Mucosa of gallbladder (tissue), 1 donor: ENCODE results near the gene AGR3. TPM values are rescaled to one million over a fixed set of nuclear protein-coding genes. Genes with fewer than 3 reads are reported as not detected.
"Not testable (repeated sequence)": the region's sequence is repeated elsewhere in the genome, so short reads cannot be mapped to it uniquely, and the experiment has no call there.

ENCODE experiments used
- DNase-seq: peaks from one replicate; pipeline ENCODE4 v3.0.0-alpha.2; 2020; ENCODE audit warnings: low spot score
- total RNA-seq: library from RNA; stranded (reverse); gene quantifications from one replicate; pipeline ENCODE4 v1.2.1, GENCODE V29; 2021
- donor health status: DM: no; HTN: no; CAD: no.

The AGR3 gene
- total RNA-seq, 1 donor from 2014 or later, result 50.9 TPM

DNA sequence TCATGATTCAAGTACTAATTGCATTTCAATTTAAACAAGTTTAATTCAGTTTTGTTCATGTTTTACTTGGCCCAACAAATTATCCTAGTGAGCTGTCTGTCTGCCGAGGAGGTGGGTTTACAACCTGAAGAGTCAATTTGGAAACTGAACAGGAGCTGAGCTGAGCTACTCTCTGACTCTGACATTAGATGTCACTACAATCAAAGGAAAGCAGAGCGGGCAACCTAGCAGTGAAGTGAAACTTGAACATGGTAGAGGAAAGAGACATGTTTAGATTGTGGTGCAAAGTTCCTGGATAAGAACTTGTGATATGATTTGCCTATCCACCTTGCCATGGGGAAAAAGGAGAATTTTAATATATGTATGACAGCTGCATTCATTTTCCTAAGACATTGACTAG lies 9.6 kb upstream of the AGR3 start:
- peak; percentile 25 for DNase-seq

DNA sequence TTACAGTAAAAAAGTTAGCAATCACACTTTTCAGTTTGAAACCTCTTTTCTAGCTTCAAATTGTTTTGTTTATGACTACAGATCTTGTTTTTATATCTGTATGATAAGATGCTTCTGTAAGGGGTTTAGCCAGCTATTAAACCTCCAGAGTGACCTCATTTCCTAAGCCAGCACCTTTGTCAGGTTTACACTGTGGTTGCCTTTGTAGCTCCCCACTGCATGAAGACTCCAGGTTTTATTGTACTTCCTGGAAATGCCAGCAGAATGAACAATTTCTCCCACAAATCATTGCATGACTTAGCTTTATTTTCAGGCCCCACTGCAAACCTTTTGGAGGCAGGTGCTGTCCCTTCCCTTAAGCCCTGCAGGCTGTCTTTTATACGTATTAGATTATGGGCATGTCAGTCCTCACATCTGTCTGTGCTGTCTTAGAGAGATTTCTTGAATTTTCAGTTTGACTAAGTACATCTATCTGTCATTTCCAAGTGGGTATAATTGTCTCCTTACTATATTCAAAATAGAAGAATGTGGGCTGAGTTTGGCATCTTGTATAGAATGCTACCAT lies 8.2 kb upstream of the AGR3 start:
- no peak for DNase-seq

DNA sequence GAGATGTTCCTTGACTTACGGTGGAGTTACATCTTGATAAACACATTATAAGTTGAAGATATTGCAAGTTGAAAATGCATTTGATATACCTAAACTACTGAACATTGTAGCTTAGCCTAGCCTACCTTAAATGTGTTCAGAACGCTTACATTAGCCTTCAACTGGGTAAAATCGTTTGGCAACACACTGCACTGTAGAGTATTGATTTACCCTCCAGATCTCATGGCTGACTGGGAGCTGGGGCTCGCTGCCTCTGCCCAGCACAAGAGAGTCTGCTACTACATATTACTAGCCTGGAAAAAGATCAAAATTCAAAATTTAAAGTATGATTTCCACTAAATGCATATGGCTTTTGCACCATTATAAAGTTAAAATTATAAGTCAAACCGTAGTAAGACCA lies 7.5 kb upstream of the AGR3 start:
- DNase-seq, result no peak

DNA sequence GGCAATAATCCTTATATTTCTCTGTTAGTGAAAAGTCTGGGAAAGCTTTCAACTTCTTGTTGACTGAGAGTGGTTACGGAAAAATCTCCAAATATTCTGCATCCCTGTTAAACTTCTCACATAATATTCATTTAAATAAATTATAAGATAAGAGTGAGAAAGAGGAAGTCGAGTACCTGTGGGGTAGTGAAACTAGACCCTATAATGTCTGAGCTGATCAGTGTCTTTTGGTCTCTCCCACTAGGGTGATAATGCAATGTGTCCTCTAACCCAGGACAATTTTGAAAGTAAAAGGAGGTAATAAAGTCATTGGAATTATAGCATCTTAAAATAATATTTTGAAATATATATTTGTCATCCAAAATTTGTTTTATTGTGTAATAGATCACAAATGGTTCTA lies 2.1 kb upstream of the AGR3 start:
- DNase-seq, result no peak

DNA sequence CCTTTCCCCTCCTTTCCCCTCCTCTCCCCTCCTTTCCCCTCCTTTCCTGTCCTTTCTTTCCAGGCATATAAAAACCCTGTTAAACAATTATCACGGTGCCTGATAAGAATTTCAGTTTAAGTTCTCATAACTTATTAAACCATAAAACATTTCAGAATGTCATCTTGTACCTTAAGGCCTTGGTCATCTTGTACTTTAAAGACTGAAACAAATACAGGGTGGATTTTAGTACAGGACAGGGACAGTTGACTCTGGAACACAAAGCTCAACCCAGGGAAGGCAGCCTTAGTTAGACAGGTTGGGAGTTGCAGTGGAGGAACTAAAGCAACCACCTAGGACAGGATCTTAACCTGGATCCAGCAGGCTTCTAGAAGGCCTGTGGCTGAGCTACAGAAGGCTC lies 1.2 kb downstream of the AGR3 start:
- no peak for DNase-seq

DNA sequence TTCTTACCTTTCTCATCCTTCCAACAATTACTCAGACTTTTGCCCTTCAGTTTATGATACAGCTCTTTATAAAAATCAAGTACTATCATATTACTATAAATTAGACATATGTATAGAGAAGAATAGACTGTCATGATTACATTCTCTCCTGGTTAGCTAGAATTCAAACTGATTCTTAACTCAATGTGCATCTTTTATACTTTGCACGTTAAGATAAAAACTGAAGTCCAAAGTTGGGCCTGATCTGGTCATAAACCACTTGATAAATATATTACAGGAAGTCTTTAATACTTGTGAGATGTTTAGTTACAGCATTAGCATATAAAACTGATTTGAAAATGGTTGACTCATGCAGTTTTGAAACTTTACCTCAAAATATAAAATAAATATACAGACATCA lies 2.6 kb downstream of the AGR3 start:
- no peak for DNase-seq

DNA sequence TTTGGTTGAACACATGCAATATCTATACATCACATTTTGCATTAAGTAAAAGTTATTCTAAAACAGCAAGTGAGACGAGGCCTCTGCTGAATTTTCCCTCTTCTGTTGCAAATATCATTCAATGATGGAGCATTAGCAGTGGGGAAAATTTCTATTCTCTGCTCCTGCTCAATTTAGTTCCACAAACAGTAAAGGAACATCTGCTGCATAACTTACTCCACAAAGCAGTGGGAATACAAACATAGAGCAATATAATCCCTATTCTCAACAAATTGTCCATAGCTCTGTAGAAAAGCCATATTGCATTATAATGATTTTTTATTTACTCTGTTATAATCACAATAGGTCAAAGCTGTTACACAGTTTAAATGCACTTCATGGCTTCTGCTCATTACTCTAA lies 5.9 kb downstream of the AGR3 start:
- no peak for DNase-seq

DNA sequence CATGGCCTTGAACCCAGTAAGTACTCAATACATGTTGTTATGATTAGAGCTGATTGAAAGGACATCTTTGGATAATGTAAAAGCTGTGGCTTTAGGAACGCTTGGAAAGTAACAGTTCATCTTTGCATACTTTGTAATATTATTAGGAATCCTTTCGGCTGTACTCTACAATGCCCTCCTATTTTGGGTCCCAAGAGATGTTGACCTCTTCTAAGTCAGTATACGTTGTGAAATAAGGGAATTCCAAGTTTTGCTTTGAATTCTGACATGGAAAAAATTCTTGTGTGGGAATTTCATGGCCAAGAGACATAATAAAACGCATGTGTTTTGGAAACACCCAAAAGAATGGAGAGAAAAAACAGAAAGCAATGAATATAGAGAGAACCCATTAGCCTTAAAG lies 7.7 kb downstream of the AGR3 start:
- no peak for DNase-seq

DNA sequence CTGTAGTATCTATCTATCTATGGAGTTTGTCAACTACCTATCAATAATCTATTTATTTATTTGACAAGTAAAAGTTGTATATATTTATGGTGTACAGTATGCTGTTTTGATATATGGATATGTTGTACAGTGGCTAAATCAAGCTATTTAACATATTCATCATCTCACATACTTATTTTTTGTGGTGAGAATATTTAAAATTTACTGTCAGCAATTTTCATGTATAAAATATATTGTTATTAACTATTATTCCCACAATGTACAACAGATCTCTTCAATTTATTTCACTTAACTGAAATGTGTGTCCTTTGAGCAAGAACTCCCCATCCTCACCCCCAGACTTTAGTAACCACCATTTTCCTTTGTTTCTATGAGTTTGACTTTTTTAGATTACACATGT lies 14.5 kb downstream of the AGR3 start:
- DNase-seq, result no peak

DNA sequence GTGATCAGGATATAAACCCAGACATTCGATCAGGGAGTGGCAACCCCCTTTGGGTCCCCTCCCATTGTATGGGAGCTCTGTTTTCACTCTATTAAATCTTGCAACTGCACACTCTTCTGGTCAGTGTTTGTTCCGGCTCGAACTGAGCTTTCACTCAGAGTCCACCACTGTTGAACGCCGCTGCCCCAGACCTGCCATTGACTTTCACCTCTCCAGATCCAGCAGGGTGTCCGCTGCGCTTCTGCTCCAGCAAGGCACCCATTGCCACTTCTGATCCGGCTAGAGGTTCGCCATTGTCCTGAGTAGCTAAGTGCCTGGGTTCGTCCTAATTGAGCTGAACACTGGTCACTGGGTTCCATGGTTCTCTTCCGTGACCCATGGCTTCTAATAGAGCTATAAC lies 28.6 kb downstream of the AGR3 start:
- not testable (repeated sequence) for DNase-seq

DNA sequence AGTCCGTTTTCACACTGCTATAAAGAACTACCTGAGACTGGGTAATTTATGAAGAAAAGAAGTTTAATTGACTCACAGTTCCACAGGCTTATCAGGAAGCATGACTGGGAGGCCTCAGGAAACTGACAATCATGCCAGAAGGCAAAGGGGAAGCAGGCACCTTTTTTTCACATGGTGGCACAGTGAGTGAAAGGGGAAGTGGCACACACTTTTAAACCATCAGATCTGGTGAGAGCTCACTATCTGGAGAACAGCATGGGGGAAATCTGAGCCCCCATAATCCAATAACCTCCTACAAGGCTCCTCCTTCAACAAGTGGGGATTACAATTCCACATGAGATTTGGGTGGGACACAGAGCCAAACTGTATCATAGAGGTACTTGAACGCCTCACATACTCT lies 30.0 kb downstream of the AGR3 start:
- DNase-seq, result peak; percentile 15

DNA sequence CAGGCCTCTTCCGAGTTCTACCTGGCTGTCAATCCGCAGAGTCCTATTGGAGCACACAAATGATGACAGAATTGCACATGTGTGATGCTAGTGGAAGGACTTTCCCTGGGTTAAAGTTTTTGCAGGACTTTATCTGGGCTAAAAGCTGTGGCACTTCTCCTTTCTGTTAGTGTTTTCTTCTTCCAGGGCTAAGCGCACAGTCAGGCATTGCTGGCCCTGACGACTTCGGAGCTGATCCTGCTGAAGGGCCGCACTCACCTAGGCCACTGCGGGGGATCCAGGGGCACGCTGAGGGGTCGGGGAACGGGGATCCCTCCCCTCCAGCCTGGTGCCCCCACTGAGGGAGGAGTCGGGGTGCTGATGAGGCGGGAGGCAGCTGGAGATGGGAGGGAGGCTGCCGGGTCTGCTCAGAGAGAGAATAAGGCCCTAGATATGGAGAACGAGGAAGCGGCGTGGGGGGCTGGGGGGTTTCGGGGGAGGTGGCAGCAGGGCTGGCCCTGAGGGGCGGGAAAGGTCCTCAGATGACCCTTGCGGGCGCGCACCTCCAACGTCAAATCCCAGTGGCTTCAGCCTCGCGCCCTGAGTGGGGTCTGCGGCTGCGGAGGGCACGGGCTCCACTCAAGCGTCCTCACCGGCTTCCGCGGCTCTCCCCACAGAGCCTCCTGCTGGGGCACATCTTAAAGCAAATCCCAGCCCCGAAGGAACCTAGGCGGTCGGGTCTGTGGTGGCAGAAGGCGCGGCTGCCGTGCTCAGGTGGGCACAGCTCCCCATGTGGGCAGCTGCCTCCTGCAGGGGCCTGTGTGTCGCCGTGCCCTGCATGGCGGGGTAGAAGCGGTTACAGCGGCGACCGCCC lies 30.9 kb downstream of the AGR3 start:
- DNase-seq, result no peak

DNA sequence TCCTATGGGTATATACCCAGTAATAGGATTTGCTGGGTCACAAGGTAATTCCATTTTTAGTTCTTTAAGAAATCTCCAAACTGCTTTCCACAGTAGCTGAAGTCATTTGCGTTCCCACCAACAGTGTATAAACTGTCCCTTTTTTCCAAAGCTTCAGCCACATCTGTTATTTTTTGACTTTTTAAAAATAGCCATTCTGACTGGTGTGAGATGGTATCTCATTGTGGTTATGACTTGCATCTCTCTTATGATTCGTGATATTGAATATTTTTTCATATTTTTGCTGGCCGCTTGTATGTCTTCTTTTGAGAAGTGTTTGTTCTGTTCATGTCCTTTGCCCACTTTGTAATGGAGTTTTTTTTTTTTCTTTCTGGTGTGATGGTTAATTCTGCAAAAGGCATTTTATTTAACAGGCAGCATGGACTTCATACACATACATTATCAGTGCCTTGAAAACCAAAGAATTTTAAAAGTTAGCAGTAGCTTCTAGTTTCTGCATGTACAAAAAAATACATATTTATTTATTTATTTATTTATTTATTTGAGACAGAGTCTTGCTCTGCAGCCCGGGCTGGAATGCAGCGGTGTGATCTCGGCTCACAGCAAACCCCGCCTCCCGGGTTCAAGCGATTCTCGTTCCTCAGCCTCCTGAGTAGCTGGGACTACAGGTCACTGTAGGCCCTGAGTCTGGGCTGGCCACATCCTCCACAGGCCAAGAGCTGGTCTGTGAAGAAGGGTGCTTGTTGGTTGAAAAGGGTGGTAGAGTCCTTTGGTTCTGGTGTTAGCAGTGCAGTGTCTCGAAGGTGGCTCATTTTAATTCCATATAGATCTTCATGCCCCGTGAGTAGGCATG lies 32.3 kb downstream of the AGR3 start:
- DNase-seq, result no peak

DNA sequence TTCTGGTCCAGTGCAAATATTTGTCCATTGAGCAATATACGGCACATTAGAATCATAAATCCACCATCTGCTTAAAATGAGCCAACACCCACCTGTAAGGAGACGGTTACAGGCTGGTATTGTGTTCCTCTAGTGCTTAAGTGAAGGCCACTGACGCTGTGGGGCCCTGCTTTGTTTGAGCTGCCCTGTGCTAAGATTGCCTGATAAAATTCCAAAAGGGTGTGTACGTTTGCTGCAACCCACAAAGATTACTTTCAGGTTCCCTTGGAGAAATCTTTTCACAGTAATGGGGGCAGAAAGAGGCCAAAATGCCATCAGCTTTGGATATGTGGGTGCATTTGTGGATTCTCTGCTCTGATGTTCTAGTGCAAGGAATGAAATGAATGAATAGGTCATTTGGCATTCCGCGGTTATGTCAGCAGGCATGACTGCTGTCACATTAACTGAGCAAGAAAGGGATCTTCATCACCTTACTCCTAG lies 34.4 kb downstream of the AGR3 start:
- peak; percentile 57 for DNase-seq

DNA sequence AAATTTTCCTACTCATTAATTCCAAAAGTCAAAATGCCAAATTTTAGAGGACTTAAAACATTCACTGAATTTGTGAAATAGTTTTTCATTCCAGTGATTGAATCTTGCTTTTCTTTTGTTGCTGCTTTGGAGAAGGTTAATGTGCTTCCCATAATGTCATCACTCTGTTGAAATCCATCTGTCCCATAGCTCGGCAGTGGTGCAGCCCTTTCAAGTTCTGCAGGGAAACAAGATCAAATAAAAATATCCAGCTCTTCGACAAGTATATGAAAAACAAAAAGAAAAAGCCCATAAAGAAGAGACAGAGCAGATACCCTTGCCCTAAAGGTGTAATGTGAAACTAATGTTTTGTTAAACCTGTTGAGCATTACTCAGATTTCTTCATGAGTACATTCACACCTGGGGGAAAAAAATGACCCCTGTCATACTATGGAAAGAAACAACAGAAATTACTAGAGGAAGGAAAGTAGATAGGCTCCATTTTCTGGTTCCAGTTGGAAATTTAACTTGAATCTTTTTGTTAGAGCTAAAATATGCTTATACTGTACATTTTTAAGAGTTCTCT lies 35.1 kb downstream of the AGR3 start:
- no peak for DNase-seq

DNA sequence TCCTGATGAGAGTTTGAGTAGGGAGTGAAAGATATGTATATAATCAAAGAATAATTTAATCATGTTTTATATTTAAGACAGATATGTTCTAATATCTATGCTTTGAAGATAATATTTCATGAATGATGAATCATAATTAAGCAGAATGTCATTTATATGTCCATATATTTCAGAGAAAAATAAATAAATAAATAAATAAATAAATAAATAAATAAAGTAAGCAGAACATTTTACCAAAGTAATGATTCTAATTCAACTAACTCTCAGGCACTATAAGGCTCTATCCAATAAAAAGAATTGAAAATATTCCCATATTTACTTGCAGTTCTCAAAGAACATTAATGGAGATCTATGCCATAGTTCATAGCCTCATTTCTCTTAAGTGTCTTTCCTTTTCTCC lies 36.0 kb downstream of the AGR3 start:
- no peak for DNase-seq

DNA sequence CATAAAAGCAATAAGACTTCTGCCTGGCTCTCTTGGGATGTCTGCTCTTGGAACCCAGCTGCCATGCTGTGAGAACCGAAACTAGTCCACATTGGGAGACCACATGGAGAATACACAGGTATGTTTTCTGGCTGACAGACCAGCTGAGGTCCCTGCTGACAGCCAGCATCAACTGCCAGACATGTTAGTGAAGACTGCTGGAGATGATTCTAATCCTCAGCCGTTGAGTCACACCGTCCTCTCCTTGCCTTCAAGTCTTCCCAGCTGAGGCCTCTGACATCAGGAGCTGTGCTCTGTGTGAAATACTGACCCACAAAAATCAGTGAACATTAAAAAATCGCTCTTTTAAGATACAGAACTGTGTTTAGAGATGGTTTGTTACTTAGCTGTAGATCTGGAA lies 40.1 kb downstream of the AGR3 start:
- no peak for DNase-seq

DNA sequence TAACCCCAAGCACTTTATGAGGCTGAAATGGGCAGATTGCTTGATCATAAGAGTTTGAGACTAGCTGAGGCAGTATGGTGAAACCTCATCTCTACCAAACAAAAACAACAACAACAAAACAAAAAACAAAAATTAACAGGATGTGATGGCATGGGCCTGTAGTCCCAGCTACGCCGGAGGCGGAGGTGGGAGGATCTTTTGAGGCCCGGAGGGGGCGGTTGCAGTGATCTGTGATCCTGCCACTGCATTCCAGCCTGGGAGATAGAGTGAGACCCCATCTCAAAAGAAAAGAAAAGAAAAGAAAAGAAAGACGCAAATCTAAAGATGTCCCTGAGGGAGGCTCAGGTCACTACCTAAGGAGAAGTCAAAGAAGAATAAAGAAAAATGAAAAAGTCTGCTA lies 41.7 kb downstream of the AGR3 start:
- DNase-seq, result no peak

DNA sequence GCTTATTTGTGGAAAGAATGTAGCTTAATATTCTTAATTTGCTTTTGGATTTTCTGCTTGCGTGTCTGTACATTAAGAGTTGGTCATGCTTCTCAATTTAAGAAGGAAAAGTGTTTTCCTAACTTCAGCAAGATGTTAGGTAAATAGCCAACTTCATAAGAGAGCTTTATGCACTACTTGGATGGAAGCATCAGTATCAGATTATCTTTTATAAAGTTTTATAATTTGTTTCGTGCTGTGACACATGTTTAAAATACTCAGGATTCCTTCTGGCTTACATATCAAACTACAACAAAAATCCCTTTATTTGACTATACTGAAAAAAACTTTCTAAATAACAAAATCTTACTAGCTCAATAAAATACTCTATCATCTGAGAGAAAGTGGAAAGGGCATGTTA lies 42.1 kb downstream of the AGR3 start:
- DNase-seq, result no peak

DNA sequence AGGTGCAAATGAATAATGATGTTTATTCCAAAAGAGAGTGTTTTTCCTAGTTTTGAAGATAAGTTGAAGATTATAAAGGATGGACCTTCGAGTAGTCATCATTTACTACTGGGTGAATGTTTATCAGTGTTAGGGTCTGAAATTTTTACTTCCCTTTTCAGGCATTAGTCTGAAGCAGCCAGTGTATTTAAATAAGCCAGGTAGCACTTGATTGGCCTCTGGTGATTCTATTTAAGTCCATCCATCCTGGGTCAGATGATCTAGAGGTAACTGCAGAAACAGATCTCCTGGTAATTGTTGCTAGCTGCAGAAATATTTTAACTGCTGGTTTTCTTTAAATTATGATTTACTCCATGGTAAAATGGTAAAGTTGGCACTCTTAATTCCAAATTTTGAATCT lies 42.9 kb downstream of the AGR3 start:
- no peak for DNase-seq

DNA sequence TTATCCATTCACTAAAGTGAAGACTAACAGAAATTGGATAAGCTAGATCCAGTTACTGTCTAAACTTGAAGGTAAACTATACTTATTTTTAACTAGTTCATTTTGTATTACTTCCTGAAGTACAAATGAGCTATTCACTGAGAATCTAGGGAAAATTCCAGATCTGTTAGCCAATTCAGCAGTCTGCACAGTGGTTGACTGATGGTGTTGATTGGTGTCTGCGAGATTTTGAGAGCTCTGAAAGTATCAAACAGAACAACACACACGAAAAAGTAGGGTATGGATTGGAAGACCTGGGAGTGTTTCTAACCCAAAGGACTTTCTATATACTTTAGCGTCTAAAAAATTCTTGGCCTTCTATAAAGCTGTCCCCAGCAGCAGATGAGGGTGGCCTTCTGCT lies 43.4 kb downstream of the AGR3 start:
- DNase-seq, result no peak

DNA sequence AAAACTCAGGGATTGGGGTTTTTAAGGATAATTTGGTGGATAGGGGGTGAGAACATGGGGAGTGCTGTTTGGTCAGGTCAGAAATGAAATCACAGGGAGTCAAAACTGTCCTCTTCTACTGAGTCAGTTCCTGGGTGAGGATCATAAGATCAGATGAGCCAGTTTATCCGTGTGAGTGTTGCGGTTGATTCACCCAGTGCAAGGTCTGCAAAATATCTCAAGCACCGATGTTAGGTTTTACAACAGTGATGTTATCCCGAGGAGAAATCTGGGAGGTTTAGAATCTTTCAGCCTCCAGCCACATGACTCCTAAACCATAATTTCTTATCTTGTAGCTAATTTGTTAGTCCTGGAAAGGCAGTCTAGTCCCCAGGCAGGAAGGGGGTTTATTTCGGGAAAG lies 45.3 kb downstream of the AGR3 start:
- DNase-seq, result no peak
